Measurements from ENCODE around the gene SLC4A9. TPM values are rescaled to one million over a fixed set of nuclear protein-coding genes. Genes with fewer than 3 reads are reported as not detected.

Gene SLC4A9
- total and polyA plus RNA-seq, 2 donors, result 0.07 TPM; not detected in 1

DNA sequence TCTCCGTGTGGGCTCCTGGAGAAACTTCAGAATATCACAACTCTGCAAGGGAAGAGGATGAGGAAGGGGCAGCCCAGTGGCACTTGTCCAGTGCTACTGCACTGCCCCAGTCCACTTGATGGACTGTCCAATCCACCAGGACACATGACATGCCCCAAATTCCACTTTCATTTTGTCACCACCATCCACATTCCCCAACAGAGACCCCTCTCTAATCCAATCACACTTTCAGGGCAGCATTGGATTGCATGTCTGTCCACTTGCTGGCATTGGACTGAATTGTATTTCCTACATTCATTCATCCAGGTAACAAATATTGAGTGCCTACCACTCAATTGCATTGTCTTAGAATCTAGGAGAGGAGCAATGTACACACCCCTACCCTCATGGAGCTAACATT, 28.4 kb upstream of the SLC4A9 start:
- Histone ChIP-seq H3K36me3 (ENCODE audit: control insufficient read depth in 2 of 2, insufficient read depth in 2 of 2, low read length in 1 of 2) (no peaks in the 10 kb centered on the region), H3K9me3 (ENCODE audit: control insufficient read depth in 2 of 2, insufficient read depth in 1 of 2, low read length in 1 of 2) (no peaks in the 10 kb centered on the region), H3K4me1 (ENCODE audit: control insufficient read depth in 2 of 2, insufficient read depth in 2 of 2, low read length in 2 of 2) (no peaks in the 10 kb centered on the region), H3K27me3 (ENCODE audit: control insufficient read depth in 2 of 2, insufficient read depth in 1 of 2, low read length in 1 of 2) (no peaks in the 10 kb centered on the region), H3K4me3 (ENCODE audit: low read length in 2 of 2) (no peak overlapping the region), H3K27ac (ENCODE audit: low read depth in 1 of 2, low read length in 1 of 2) (no peak overlapping the region)
- no peak for DNase-seq (ENCODE audit: low read depth in 6 of 9, low spot score in 9 of 9)
- WGBS, result 97% methylated on average over 1 of the region's 1 CpG

DNA sequence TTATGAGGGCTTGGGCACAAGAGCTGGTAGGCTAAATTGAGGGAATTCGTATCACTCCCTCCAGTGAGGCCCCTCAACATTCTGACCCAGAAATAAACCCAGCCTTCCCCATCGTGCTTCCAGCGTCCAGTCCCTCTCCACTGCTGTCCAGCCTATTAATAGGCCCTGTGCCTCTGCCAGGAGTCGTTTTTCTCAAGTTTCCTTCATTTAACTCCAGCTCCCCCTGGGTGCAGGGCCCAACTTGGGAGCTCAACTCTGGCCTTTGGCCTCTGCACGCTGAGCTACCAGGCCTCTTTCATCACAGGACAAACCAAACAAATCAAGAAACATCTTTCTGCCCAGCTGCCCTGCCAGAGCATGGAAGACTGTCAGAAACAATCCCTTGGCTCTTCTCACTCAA, 23.6 kb upstream of the SLC4A9 start:
- Histone ChIP-seq H3K36me3 (ENCODE audit: control insufficient read depth in 2 of 2, insufficient read depth in 2 of 2, low read length in 1 of 2) (no peaks in the 10 kb centered on the region), H3K27ac (ENCODE audit: low read depth in 1 of 2, low read length in 1 of 2) (no peak overlapping the region), H3K4me3 (ENCODE audit: low read length in 2 of 2) (no peak overlapping the region), H3K9me3 (ENCODE audit: control insufficient read depth in 2 of 2, insufficient read depth in 1 of 2, low read length in 1 of 2) (no peaks in the 10 kb centered on the region), H3K27me3 (ENCODE audit: control insufficient read depth in 2 of 2, insufficient read depth in 1 of 2, low read length in 1 of 2) (no peaks in the 10 kb centered on the region), H3K4me1 (ENCODE audit: control insufficient read depth in 2 of 2, insufficient read depth in 2 of 2, low read length in 2 of 2) (peaks cover 0 to under 1% of the 10 kb centered on the region in 2 donors)
- no peak for DNase-seq (ENCODE audit: low read depth in 6 of 9, low spot score in 9 of 9)
- 92% methylated on average over 5 of the region's 5 CpGs for WGBS

DNA sequence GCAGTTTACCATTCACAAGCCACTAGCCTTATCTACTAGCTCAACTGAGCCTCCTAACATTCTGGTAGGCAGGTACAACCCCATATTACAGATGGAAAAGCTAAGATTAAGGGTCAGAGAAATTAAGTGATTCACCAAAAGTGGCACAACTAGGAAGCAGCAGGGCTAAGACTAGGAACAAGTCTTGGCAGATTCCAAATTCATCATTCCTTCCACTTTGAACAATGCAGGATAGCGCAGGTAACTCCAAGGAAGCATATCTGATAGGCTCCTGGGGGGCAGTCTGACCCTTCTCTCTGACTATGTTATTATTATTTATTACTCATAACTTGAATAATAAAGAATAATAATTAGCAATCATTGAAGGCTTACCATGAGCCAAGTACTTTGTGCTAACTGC, 22.1 kb upstream of the SLC4A9 start:
- no peak for DNase-seq (ENCODE audit: low read depth in 6 of 9, low spot score in 9 of 9)
- H3K4me3 ChIP-seq (ENCODE audit: low read length in 2 of 2), result no peak overlapping the region
- H3K27me3 ChIP-seq (ENCODE audit: control insufficient read depth in 2 of 2, insufficient read depth in 1 of 2, low read length in 1 of 2), result no peaks in the 10 kb centered on the region
- peaks cover 0 to 6% of the 10 kb centered on the region in 2 donors for H3K9me3 ChIP-seq (ENCODE audit: control insufficient read depth in 2 of 2, insufficient read depth in 1 of 2, low read length in 1 of 2)
- H3K36me3 ChIP-seq (ENCODE audit: control insufficient read depth in 2 of 2, insufficient read depth in 2 of 2, low read length in 1 of 2), result no peaks in the 10 kb centered on the region
- H3K4me1 ChIP-seq (ENCODE audit: control insufficient read depth in 2 of 2, insufficient read depth in 2 of 2, low read length in 2 of 2), result peaks cover 9 to 16% of the 10 kb centered on the region in 2 donors
- 100% methylated on average over 1 of the region's 1 CpG for WGBS
- H3K27ac ChIP-seq (ENCODE audit: low read depth in 1 of 2, low read length in 1 of 2), result no peak overlapping the region

DNA sequence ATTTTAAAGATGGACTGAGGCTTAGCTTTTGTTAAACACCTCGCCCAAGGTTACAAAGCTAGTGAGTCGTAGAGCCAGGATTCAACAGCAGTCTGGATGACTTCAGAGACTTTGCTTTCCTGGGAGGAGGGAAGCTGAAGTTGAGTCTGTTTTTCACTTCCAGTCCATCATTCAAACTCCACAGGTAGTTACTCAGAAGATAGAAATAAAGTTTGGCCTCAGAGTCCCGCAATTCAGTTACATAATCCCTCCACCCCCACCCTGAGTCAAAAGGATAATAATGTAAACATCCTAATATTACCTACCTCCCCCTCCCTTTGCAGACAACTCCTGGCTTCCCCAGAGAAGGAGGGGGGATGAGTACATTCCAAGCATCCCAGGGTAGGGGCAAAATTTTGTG, 21.7 kb upstream of the SLC4A9 start:
- Histone ChIP-seq H3K4me3 (ENCODE audit: low read length in 2 of 2) (no peak overlapping the region), H3K27ac (ENCODE audit: low read depth in 1 of 2, low read length in 1 of 2) (no peak overlapping the region), H3K9me3 (ENCODE audit: control insufficient read depth in 2 of 2, insufficient read depth in 1 of 2, low read length in 1 of 2) (peaks cover 0 to 6% of the 10 kb centered on the region in 2 donors), H3K36me3 (ENCODE audit: control insufficient read depth in 2 of 2, insufficient read depth in 2 of 2, low read length in 1 of 2) (no peaks in the 10 kb centered on the region), H3K27me3 (ENCODE audit: control insufficient read depth in 2 of 2, insufficient read depth in 1 of 2, low read length in 1 of 2) (no peaks in the 10 kb centered on the region), H3K4me1 (ENCODE audit: control insufficient read depth in 2 of 2, insufficient read depth in 2 of 2, low read length in 2 of 2) (peaks cover 9 to 20% of the 10 kb centered on the region in 2 donors)
- no peak for DNase-seq (ENCODE audit: low read depth in 6 of 9, low spot score in 9 of 9)
- WGBS, result 94% methylated on average over 3 of the region's 3 CpGs

DNA sequence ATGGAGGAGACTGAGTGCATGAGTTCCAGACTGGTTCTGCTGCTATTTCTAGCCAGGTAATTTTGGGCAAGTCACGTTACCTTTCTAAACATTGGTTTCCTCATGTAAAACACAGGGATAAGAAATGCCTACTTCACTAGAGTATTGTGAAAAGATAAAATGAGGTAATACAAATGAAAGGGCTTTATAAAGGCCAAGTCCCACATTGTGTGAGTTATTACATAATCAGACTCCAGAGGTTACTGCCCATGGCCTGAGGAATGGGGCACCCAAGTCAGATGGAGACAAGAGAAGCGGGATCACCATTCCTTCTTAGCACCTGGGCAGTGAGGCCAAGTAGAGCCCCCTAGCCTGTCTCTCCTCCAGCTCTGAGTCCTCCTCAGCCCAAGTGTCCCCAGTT, 21.1 kb upstream of the SLC4A9 start:
- Histone ChIP-seq H3K4me1 (ENCODE audit: control insufficient read depth in 2 of 2, insufficient read depth in 2 of 2, low read length in 2 of 2) (peaks cover 9 to 20% of the 10 kb centered on the region in 2 donors), H3K9me3 (ENCODE audit: control insufficient read depth in 2 of 2, insufficient read depth in 1 of 2, low read length in 1 of 2) (peaks cover 0 to 6% of the 10 kb centered on the region in 2 donors), H3K4me3 (ENCODE audit: low read length in 2 of 2) (no peak overlapping the region), H3K27ac (ENCODE audit: low read depth in 1 of 2, low read length in 1 of 2) (no peak overlapping the region), H3K27me3 (ENCODE audit: control insufficient read depth in 2 of 2, insufficient read depth in 1 of 2, low read length in 1 of 2) (no peaks in the 10 kb centered on the region), H3K36me3 (ENCODE audit: control insufficient read depth in 2 of 2, insufficient read depth in 2 of 2, low read length in 1 of 2) (no peaks in the 10 kb centered on the region)
- DNase-seq (ENCODE audit: low read depth in 6 of 9, low spot score in 9 of 9), result no peak
- whole genome bisulfite sequencing, result 98% methylated on average over 2 of the region's 2 CpGs

DNA sequence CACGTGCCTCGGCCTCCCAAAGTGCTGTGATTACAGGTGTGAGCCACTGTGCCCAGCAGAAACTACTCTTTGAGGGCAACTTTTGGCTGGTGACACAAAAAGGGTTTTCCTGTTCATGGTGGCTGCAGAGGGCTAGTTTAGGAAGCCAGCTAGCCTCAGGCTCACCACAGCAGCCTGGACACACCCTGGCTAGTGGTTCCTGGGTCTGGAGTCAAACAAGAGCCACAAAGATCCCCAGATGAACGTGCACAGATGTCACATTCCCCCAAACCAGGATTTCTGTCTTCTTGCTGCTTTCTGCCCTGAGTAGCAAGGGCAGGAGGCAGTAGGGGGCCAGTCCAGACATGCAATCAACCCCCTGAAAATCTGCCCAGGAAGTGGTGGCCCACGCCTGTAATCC, 20.4 kb upstream of the SLC4A9 start:
- Histone ChIP-seq H3K27me3 (ENCODE audit: control insufficient read depth in 2 of 2, insufficient read depth in 1 of 2, low read length in 1 of 2) (peaks cover 0 to 3% of the 10 kb centered on the region in 2 donors), H3K27ac (ENCODE audit: low read depth in 1 of 2, low read length in 1 of 2) (no peak overlapping the region), H3K36me3 (ENCODE audit: control insufficient read depth in 2 of 2, insufficient read depth in 2 of 2, low read length in 1 of 2) (no peaks in the 10 kb centered on the region), H3K4me3 (ENCODE audit: low read length in 2 of 2) (no peak overlapping the region), H3K9me3 (ENCODE audit: control insufficient read depth in 2 of 2, insufficient read depth in 1 of 2, low read length in 1 of 2) (peaks cover 0 to 6% of the 10 kb centered on the region in 2 donors), H3K4me1 (ENCODE audit: control insufficient read depth in 2 of 2, insufficient read depth in 2 of 2, low read length in 2 of 2) (peaks cover 9 to 22% of the 10 kb centered on the region in 2 donors)
- 73% methylated on average over 4 of the region's 4 CpGs for WGBS
- no peak for DNase-seq (ENCODE audit: low read depth in 6 of 9, low spot score in 9 of 9)

DNA sequence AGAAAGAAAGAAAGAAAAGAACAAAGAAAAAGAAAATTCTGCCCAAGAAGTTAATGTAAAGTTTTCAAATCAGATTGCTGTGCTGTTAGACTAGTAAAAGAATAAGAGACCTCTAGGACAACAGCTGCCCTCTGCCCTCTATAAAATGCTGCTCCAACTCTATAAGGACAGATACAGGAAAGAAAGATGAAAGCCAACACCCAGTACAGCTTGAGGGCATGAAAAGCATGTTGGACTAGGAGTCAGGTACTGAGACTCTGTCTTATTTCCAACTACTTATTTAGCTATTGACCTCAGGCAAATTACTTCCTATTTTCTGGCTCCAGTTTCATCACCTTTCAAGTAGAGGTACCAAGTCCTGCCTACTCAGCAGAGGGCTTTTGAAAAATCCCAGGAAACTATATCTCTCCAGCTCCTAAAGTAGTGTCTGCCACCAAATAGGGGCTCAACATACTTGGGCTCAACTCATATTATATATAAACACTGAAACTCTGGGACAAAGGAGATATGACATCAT, 19.3 kb upstream of the SLC4A9 start:
- Histone ChIP-seq H3K27ac (ENCODE audit: low read depth in 1 of 2, low read length in 1 of 2) (no peak overlapping the region), H3K4me3 (ENCODE audit: low read length in 2 of 2) (no peak overlapping the region), H3K4me1 (ENCODE audit: control insufficient read depth in 2 of 2, insufficient read depth in 2 of 2, low read length in 2 of 2) (peaks cover 9 to 30% of the 10 kb centered on the region in 2 donors), H3K9me3 (ENCODE audit: control insufficient read depth in 2 of 2, insufficient read depth in 1 of 2, low read length in 1 of 2) (peaks cover 0 to 6% of the 10 kb centered on the region in 2 donors), H3K36me3 (ENCODE audit: control insufficient read depth in 2 of 2, insufficient read depth in 2 of 2, low read length in 1 of 2) (no peaks in the 10 kb centered on the region), H3K27me3 (ENCODE audit: control insufficient read depth in 2 of 2, insufficient read depth in 1 of 2, low read length in 1 of 2) (peaks cover 6 to 13% of the 10 kb centered on the region in 2 donors)
- no peak for DNase-seq (ENCODE audit: low read depth in 6 of 9, low spot score in 9 of 9)

DNA sequence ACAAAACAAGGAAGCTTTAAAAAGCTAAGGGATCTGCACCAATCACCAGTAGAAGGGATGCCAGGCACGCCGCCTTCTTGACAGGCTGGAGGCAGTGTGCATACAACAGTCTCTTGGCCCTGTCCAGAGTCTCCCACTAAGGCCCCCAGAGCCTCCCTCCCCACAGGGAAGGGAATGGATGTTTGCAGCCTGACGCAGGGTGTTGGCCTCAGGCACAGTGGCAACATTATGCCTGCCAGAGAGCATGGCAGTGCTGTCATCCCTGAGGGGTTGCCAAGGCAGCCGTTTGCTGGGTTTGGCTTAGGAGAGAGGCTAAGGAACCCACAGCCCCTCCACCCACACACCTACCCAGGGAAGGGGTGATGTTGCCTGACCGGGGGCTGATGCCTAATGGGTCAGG, 18.4 kb upstream of the SLC4A9 start:
- Histone ChIP-seq H3K4me3 (ENCODE audit: low read length in 2 of 2) (peak overlapping the region in 1 of 2 donors; percentile 0), H3K36me3 (ENCODE audit: control insufficient read depth in 2 of 2, insufficient read depth in 2 of 2, low read length in 1 of 2) (no peaks in the 10 kb centered on the region), H3K27ac (ENCODE audit: low read depth in 1 of 2, low read length in 1 of 2) (peak overlapping the region in 1 of 2 donors; percentile 76), H3K9me3 (ENCODE audit: control insufficient read depth in 2 of 2, insufficient read depth in 1 of 2, low read length in 1 of 2) (peaks cover 0 to 6% of the 10 kb centered on the region in 2 donors), H3K4me1 (ENCODE audit: control insufficient read depth in 2 of 2, insufficient read depth in 2 of 2, low read length in 2 of 2) (peaks cover 9 to 34% of the 10 kb centered on the region in 2 donors), H3K27me3 (ENCODE audit: control insufficient read depth in 2 of 2, insufficient read depth in 1 of 2, low read length in 1 of 2) (peaks cover 15 to 21% of the 10 kb centered on the region in 2 donors)
- no peak for DNase-seq (ENCODE audit: low read depth in 6 of 9, low spot score in 9 of 9)
- 94% methylated on average over 5 of the region's 5 CpGs for WGBS

DNA sequence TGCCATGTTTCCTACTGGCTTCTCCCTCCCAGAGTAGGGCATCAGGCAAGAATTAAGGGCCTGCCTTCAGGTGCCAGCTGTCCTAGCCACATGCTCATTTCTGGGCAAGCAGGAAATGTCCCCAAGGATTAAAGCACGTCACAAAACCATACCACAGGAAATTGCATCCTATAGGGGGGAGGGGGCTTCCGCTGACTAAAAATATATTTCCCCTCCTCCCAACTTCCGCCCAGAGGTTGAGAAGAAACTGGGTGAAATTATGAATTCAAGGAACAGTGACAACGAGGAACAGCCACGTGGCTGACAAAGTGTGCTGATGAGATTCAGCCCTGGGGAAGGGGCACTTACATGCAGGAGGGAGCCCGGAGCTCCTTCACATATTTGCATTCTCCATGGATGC, 17.7 kb upstream of the SLC4A9 start:
- Histone ChIP-seq H3K4me1 (ENCODE audit: control insufficient read depth in 2 of 2, insufficient read depth in 2 of 2, low read length in 2 of 2) (peaks cover 11 to 41% of the 10 kb centered on the region in 2 donors), H3K4me3 (ENCODE audit: low read length in 2 of 2) (peak overlapping the region in 1 of 2 donors; percentile 0), H3K27me3 (ENCODE audit: control insufficient read depth in 2 of 2, insufficient read depth in 1 of 2, low read length in 1 of 2) (peaks cover 22 to 28% of the 10 kb centered on the region in 2 donors), H3K9me3 (ENCODE audit: control insufficient read depth in 2 of 2, insufficient read depth in 1 of 2, low read length in 1 of 2) (peaks cover 0 to 6% of the 10 kb centered on the region in 2 donors), H3K27ac (ENCODE audit: low read depth in 1 of 2, low read length in 1 of 2) (peak overlapping the region in 1 of 2 donors; percentile 76), H3K36me3 (ENCODE audit: control insufficient read depth in 2 of 2, insufficient read depth in 2 of 2, low read length in 1 of 2) (no peaks in the 10 kb centered on the region)
- WGBS, result 21% methylated on average over 6 of the region's 6 CpGs
- DNase-seq (ENCODE audit: low read depth in 6 of 9, low spot score in 9 of 9), result peak in 4 of 9 donors; percentile 22 to 70 (median 42)

Measured in thymus (tissue), 11 donors.